Fibroblast of mammary gland (primary cell): ENCODE measurements around the gene LARGE1.

Source experiments
- DNase-seq: peaks from one replicate; pipeline ENCODE4 v3.0.0-alpha.2; 2010; ENCODE audit warnings: low read depth
- H3K4me3 ChIP-seq: 2 replicates; pipeline ENCODE4 v1.5.1; 2011; ENCODE audit warnings: low read depth, mild to moderate bottlenecking, low read length, moderate library complexity; ENCODE audit not compliant: control insufficient read depth
- TF ChIP-seq, protein P1 (sequence below): conservative IDR thresholded peaks from 2 replicates; pipeline ENCODE4 v1.5.1; 2011; ENCODE audit warnings: low read depth, low read length, inconsistent platforms; ENCODE audit not compliant: control insufficient read depth, insufficient read depth

LARGE1 gene

DNA sequence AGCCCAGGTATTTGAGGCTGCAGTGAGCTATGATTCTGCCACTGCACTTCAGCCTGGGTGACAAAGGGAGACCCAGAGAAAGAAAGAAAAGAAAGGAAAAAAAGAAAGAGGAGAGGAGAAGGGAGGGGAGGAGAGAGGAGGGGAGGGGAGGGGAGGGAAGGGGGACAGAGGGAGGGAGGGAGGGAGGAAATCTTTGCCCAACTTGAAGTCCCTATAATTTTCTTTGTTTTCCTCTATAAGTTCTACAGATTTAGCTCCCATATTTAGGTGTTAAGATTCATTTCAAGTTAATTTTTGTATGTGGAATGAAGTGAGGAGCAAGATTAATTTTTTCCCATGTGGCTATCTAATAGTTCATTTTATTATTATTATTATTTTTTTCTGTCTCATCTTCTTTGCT is 328.3 kb downstream of the LARGE1 start:
- TF ChIP-seq, protein P1, sequence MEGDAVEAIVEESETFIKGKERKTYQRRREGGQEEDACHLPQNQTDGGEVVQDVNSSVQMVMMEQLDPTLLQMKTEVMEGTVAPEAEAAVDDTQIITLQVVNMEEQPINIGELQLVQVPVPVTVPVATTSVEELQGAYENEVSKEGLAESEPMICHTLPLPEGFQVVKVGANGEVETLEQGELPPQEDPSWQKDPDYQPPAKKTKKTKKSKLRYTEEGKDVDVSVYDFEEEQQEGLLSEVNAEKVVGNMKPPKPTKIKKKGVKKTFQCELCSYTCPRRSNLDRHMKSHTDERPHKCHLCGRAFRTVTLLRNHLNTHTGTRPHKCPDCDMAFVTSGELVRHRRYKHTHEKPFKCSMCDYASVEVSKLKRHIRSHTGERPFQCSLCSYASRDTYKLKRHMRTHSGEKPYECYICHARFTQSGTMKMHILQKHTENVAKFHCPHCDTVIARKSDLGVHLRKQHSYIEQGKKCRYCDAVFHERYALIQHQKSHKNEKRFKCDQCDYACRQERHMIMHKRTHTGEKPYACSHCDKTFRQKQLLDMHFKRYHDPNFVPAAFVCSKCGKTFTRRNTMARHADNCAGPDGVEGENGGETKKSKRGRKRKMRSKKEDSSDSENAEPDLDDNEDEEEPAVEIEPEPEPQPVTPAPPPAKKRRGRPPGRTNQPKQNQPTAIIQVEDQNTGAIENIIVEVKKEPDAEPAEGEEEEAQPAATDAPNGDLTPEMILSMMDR, result no peak
- no peak overlapping the region for H3K4me3 ChIP-seq
- DNase-seq, result no peak

DNA sequence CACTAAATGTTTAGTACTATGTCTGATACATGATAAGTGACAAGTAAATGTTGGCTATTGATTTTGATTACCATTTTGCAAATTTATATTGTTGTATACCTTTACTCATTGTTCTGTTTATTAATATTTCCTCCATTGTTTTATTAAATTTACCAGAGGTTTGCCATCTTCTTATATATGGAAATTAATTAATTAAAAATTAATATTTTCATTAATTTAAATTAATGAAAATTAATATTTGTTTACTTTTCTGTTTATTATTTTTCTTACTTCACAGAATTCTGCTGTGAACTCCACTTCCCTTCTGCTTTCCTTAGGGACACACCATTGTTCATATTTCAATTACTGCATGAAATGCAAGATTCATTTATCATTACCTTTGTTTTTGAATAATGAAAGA is 331.0 kb downstream of the LARGE1 start:
- DNase-seq, result no peak
- H3K4me3 ChIP-seq, result no peak overlapping the region
- TF ChIP-seq, protein P1, result no peak

DNA sequence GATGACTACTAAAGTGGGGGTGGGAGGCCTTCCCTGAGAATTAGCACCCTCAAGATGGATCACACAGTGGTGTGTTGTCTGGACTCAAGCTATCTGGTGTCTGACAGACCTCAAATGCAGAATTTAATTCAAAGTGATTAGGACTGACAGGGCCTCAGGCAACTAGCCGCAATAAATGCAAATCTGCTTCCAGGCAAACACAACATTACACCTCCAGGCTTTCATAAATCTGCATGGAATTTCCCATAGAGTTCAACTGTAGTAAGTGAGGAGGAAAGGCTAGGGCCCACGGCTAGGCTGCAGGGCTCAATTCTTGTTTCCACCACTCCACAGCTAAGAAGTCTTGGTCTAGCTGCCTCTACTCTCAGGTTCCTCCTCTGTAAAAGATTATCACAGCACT is 331.4 kb downstream of the LARGE1 start:
- no peak for DNase-seq

DNA sequence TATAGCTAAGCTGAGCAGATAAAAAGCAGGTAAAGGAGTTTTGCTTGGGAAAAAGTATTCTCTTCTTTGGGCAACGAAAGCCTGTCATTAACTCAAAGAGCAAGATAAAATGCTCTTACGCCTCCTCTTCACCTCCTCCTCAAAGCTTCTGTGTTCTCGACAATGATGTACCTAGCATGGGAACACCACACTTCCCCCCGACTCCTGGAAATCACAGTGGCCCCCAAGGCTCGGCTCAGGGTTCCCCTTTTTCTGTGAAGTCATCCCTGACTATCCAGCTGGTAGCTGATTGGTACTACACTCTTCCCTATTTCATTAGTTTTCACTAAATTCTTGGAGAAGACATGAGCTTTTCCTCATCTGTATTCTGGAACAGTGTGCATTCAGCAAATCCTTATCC is 336.1 kb downstream of the LARGE1 start:
- DNase-seq, result no peak
- no peak overlapping the region for H3K4me3 ChIP-seq
- TF ChIP-seq, protein P1, result no peak

More for the DNA sequence above, 331.4 kb downstream of the LARGE1 start:
- TF ChIP-seq, protein P1, result no peak
- no peak overlapping the region for H3K4me3 ChIP-seq

DNA sequence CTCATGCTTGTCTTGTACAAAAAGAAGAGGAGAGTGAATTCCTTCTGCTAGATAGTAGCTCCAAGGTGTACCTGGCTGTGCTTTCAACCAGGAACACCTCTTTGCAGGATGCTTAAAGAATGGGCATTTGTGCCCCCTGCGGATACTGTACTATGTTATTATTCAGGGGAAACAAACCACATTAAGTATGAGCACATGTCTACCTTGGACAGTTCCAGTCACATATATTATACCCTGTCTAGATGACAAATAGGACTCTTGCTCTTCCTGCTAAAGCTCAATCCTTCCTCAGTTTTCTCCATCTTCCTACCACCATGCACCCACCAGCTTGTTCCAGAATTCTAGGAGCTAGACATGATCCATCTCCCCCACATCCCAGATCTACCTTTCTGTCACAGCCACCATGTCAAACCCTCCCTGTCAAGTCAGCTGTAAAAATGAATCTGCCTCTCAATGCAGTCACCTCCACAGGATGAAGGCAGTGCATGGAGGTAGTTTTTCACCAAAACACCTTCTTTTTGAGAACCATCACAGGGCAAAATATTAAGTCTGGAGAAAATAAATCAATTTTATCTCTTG is 337.4 kb downstream of the LARGE1 start:
- no peak for DNase-seq
- TF ChIP-seq, protein P1, result no peak
- no peak overlapping the region for H3K4me3 ChIP-seq

DNA sequence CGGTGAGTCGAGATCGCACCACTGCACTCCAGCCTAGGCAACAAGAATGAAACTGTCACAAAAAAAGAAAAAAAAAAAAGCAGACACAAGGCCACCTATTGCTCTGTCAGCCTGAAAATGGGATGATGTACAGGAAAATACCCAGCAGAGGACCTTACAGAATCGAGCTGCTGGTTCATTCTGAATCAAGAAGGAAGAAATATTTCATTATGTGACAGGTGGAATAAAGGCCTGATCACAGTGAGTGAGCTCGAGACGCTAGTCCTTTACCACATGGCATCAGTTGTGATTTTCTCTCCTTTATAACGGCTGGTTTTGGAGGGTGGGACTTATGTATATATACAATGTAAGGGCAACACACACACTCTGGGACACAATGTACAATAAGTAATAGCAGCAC is 340.0 kb downstream of the LARGE1 start:
- no peak for DNase-seq
- TF ChIP-seq, protein P1, result no peak
- H3K4me3 ChIP-seq, result no peak overlapping the region
